T47D (cell line): ENCODE measurements around the gene MOAP1.
"Not testable (repeated sequence)": the region's sequence is repeated elsewhere in the genome, so short reads cannot be mapped to it uniquely, and the experiment has no call there.

ENCODE experiments used
- DNase-seq, 2 experiments: peaks; one replicate each; pipeline versions ENCODE4 v3.0.0 to v3.0.0-alpha.2; 2011 to 2012; ENCODE audit warnings: low read depth in 1 of 2, low spot score in 1 of 2
- JUND ChIP-seq: IDR thresholded peaks from 2 replicates; pipeline ENCODE4 v1.6.1; 2012; ENCODE audit warnings: low read depth
- in situ Hi-C: cut with HindIII; loops from 2 replicates; pipeline ENCODE4 v1.10.0; 2016; ENCODE audit warnings: low sequenced_read_pairs, low pct_unique_long_range_greater_than_20kb

Gene MOAP1

DNA sequence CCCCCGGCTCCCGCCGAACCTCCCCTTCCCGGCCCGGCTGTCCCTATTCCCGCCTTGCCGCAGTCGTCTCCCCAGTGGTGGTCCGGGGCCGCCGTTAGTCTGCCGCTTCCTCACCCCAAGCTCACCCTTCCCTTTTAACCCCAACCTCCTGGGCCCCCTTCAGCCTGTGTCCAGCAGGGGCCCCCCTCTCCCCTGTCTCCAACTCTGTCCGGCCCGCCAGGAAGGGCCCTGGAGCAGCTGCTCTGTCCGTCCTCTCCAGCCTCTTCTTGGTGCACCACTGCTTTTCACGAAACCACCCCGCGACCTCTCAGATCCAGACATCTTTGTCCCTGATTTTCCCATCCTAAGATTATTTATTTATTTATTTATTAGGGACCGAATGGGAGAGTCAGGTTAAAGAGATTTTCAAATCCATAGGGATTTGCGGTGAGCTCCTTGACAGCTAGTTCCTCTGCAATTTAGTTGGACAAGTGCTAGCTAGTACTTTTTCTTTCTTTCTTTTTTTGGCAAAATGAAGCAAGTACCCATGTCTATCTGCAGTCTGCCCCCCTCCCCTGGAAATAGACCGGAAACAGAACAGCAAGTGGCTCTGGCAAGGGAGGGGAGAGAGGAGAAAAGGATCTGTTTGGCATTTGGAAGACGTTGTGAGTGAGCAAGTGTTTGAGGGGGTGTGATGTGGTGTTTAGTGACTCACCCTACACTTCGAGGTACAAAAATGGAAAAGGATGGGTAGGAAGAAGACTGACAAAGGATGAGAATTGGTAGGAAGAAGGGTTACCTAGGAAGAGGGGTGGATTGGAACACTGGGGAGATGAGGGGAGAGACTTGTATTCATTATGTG is 23.0 kb upstream of the MOAP1 start:
- in situ Hi-C loops, result no loop called here
- no peak for TF ChIP-seq JUND
- peak; percentile 51 to 64 for DNase-seq

DNA sequence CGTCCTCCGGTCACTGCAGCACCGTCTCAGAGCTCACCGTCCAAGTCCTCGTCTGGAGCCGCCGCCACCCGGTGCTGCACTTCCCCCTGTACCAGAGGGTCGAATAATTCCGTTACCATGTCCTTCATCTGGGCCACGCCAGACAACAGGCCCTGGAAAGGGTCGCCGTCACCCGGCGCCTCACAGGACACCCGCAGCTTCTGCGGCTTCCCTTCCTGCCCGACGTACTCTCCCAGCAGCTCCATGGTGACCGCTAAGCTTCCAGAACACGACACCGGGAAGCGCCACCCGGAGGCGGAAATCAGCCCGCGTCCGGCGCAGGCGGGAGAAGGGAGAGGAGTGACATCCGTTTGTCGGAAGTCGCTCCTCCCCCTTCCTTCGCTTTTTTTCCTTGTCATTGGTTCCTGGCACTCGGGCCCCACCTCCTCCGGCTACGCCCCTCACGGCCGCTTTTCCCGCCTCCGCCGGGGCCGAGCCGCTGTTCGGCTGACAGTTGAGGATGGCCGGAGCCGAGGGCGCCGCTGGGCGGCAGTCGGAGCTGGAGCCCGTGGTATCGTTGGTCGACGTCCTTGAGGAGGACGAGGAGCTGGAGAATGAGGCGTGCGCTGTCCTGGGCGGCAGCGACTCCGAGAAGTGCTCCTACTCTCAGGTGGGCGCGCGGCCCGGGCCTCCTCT is 22.2 kb upstream of the MOAP1 start, which contains the start of the genes GON7 and UBR7:
TSS of gene GON7 (minus strand) at position 273 of the 675 bp plus-strand sequence. CDS start at position 245, 28 bp downstream.
TSS of gene UBR7 (plus strand) at position 464 of the 675 bp plus-strand sequence. CDS start at position 500, 36 bp downstream.
- no peak for TF ChIP-seq JUND
- peak; percentile 93 to 99 for DNase-seq
- in situ Hi-C loops, result no loop called here

DNA sequence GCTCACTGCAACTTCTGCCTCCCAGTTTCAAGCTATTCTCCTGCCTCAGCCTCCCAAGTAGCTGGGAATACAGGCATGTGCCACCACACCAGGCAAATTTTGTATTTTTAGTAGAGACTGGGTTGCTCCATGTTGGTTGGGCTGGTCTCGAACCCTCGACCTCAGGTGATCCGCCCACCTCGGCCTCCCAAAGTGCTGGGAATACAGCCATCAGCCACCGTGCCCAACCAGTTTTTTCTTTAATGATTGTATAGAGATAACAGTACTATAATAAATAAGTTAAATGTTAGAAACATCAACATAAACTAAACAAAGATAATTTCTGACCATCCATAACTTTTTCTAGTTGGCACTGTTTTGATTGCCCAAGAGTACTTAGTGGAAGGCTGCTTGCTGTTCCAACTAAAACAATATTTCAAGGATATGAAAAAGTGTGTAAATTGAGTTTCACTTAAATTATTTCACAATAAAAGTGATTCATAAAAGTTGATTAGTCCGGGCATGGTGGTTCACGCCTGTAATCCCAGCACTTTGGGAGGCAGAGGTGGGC is 16.5 kb upstream of the MOAP1 start:
- in situ Hi-C loops, result no loop called here
- no peak for TF ChIP-seq JUND
- no peak for DNase-seq

DNA sequence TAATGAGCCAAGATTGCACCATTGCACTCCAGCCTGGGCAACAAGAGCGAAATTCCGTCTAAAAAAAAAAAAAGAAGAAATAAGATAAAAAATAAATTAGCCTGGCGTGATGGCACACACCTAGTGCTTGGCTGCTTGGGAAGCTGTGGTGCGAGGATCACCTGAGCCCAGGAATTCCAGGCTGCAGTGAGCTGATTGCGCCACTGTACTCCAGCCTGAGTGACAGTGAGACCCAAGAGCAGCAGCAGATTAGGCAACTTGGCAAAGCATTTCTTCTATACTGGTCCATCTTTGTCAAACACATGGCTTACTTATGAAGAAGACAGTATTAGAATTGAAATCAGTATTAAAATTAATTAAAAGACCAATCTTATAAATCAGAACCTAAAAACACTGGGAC is 15.9 kb upstream of the MOAP1 start:
- TF ChIP-seq JUND, result no peak
- DNase-seq, result no peak
- in situ Hi-C loops, result no loop called here

DNA sequence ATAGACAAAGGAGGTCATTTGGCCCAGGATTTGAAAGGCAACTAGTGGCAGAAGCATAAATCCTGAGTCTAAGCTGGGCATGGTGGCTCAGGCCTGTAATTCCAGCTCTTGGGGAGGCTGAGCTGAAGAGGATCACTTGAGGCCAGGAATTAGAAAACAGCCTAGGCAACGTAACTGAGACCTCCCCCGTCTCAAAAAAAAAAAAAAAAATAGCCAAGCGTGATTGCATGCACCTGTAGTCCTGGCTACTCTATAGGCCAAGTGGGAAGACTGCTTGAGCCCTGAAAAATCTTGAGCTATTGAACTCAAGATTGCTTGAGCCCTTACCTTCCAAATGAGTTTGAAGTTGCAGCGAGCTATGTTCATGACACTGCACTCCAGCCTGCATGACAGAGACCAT is 14.3 kb upstream of the MOAP1 start:
- DNase-seq, result no peak
- no peak for TF ChIP-seq JUND
- in situ Hi-C loops, result no loop called here

DNA sequence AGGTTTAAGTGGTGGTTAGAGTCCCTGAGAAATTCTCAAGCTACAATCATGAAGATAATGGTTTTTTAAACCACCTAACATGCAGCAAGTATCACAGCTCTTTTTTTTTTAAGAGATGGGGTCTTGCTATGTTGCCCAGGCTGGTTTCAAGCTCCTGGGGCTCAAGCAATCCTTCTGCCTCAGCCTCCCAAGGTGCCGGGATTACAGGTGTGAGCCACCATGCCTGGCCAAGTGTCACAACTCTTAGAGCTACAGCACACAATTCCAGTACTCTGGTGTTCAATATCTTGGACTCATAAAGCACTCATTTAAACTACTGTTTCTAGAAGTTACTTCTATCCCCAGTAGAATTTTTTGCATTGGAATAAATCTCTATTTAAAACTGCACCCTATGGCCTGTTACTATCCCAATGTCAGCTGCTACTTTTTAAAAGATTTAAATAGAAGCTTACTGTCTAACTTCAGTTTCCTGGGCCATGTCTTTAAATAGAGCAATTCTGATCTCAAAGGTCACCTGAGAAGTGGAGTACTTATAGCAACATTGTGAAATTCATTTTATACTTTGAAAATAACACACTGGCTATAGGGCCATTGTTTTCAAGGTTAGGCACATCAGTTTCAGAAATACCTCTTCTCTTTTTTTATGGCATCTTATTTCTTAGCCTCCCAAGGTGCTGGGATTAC is 10.8 kb upstream of the MOAP1 start:
- in situ Hi-C loops, result no loop called here
- DNase-seq, result no peak
- TF ChIP-seq JUND, result no peak

DNA sequence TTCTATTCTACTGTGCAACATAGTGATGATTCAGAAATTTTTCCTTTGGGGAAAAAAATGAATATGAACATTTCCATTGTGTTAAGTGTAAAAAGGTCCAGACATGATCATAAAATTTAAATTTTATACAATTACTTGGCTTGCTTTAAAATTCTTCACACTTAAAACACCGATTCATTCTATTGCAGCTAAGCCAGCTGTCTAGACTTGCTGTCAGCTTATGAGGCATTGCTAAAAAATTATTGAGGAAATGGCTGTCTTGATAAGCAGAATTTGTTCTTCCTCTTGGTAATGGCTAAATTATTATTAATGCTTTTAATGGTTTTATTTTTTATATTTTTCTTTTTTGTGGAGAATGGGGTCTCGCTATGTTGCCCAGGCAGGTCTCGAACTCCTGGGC is 2.3 kb upstream of the MOAP1 start:
- no peak for DNase-seq
- in situ Hi-C loops, result no loop called here
- TF ChIP-seq JUND, result no peak

DNA sequence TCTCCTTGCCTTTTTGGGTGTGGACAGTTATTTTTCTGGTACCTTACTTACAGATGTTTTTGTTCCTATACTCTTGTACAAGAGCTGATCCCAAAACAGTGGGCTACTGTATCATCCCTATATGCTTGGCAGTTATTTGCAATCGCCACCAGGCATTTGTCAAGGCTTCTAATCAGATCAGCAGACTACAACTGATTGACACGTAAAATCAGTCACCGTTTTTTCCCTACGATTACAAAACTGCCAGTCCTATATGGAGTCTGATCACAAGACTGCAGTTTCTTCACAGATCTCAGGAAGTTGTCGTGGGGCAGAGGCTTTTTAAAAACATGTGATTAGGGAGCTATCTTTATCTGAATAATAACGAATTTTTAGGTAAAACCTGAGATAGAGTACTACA is 1.8 kb upstream of the MOAP1 start:
- in situ Hi-C loops, result no loop called here
- no peak for TF ChIP-seq JUND
- no peak for DNase-seq

DNA sequence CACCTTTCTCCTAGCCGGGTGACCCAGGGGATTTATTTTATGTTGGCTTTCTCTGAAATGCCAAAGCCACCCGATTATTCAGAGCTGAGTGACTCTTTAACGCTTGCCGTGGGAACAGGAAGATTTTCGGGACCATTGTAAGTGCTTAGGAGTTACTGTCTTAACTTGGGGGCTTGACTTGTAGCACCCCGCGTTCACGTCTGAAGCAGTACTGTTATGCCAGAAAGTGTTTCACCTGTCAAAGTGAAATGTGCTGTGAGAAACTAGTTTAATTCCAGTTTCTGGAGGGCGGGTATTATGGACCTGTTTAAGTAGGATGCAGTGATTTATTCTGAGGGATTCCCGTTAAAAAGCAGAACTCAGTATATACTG is 638 bp upstream of the MOAP1 start:
- in situ Hi-C loops, result no loop called here
- no peak for TF ChIP-seq JUND
- DNase-seq, result no peak

DNA sequence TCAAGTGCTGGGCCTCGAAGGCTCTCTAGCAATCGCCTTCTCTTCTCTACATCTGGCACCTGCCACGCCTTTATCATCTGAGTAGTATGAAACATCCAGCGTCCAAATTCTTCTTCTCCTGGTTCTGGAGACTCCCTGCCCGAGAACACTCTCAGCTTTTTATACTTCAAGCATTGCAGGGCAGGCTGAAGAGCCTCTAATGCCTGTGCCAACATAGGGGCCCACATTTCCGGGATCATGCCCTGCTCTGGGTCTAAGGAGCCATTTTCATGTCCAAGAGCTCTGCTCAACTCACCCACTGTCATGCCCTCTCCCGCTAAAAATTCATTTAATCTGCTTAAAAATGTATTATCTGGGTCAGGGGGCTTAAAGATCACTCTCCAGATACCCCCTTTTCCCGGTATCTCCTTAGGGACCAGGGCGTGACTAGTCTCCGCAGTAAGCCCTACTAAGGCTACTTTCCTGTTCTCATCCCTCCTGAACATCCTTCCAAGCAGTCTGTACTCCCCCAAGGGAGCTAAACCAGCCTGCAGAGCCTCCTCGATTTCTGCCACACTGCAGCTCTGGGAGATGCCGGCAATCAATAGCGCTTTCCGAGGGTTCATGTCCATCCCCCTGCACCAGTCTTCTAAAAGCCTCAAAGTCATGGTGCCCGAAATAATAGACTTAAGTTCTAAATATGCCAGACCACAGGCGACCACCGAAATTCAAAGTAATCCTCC is 940 bp downstream of the MOAP1 start:
- no peak for DNase-seq
- no peak for TF ChIP-seq JUND
- in situ Hi-C loops, result no loop called here

DNA sequence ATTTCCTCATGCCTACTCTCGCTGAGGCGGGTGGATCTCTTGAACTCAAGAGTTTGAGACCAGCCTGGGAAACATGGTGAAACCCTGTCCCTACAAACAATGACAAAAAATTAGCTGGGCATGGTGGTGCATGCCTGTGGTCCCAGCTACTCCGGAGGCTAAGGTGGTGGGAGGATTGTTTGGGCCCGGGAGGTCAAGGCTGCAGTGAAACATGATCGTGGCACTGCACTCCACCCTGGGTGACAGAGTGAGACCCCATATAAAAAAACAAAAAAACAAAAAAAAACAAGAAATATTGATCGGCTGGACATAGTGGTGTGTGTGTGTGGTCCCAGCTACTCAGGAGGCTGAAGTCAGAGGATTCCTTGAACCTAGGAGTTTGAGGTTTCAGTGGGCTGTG is 9.2 kb downstream of the MOAP1 start:
- no peak for TF ChIP-seq JUND
- in situ Hi-C loops, result no loop called here

DNA sequence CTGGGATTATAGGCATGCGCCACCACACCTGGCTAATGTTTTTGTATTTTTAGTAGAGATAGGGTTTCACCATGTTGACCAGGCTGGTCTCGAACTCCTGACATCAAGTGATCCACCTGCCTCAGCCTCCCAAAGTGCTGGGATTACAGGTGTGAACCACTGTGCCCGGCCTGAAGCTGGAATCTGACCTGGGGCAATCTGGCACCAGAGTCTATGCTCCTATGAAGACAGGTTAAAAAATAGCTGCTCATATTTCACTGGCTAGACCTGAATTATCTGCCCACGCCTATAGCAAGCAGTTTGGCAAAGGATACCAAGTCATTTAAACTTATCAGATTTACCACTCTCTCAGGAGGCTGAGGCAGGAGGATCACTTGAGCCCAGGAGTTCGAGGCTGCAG is 10.0 kb downstream of the MOAP1 start:
- DNase-seq, result peak in 1 of 2 experiments; percentile 87
- in situ Hi-C loops, result not testable (repeated sequence)

More for the DNA sequence above, 9.2 kb downstream of the MOAP1 start:
- DNase-seq, result no peak
